Testis (tissue), 2 donors: Measurements from ENCODE around the gene ASXL2.

Experiments used
- POLR2A ChIP-seq: fragments of 450-650 bp; IDR thresholded peaks from one replicate; pipeline ENCODE4 v1.6.1; 2017; ENCODE audit warnings: antibody characterized with exemption, mild to moderate bottlenecking, moderate library complexity
- TF ChIP-seq, protein P1 (sequence below), 3 experiments: fragments of 450-650 bp in 2 of 3; fragments of 200-600 bp in 1 of 3; sonication (generic) in 1 of 3; IDR thresholded peaks; one replicate each; pipeline ENCODE4 v1.5.1; 2016 to 2019; ENCODE audit warnings: antibody characterized with exemption in 3 of 3, mild to moderate bottlenecking in 2 of 3, moderate library complexity in 1 of 3

DNA sequence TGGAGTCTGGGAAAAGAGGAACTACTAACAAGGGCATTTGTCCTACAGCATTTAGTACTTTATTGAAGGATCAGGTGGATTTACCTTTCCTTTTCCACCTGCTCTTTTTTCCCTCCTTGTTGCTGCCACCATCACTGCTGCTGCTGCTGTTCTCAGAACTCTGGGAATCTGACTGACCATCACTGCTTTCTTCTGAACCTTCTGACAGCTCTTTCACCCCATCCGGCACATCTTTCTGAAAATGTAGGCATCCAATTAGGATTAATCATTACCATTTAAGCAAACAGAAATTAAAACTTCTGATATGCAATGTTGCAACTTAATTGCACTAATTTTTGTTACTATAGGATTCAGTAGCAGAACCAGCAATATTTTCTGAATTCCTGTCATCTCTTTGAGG is 79.0 kb downstream of the ASXL2 start:
- TF ChIP-seq, protein P1, sequence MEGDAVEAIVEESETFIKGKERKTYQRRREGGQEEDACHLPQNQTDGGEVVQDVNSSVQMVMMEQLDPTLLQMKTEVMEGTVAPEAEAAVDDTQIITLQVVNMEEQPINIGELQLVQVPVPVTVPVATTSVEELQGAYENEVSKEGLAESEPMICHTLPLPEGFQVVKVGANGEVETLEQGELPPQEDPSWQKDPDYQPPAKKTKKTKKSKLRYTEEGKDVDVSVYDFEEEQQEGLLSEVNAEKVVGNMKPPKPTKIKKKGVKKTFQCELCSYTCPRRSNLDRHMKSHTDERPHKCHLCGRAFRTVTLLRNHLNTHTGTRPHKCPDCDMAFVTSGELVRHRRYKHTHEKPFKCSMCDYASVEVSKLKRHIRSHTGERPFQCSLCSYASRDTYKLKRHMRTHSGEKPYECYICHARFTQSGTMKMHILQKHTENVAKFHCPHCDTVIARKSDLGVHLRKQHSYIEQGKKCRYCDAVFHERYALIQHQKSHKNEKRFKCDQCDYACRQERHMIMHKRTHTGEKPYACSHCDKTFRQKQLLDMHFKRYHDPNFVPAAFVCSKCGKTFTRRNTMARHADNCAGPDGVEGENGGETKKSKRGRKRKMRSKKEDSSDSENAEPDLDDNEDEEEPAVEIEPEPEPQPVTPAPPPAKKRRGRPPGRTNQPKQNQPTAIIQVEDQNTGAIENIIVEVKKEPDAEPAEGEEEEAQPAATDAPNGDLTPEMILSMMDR (IDR thresholded peaks at IDR 0.05) = no peak
- no peak for TF ChIP-seq POLR2A
